ENCODE data around the gene CFH. TPM values are rescaled to one million over a fixed set of nuclear protein-coding genes. Genes with fewer than 3 reads are reported as not detected.

The CFH gene
- total and polyA plus RNA-seq, 10 of the 15 experiments (the other 5 are each of a cell fraction or from before 2014, with no cell fraction given), result 0.46 TPM; not detected in 9

DNA sequence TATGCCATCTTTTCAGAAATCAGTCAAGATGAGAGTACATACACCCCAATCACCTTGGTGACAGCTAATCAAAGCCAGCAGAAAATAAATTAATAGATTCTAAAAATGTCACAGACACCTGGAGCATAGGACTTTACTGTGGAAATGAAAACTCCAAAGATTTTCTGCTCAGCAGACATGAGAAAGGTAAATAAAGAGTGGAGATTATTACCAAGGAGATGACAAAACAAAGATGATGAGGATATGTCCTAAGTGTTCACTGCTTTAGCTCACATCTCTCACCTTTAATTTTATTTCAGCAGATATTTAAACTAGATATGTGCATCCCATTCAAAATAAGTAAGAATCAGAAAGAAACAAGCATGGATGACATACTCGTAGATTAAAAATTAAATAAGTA, 28.8 kb upstream of the CFH start (continued):
- TF ChIP-seq, protein P1, sequence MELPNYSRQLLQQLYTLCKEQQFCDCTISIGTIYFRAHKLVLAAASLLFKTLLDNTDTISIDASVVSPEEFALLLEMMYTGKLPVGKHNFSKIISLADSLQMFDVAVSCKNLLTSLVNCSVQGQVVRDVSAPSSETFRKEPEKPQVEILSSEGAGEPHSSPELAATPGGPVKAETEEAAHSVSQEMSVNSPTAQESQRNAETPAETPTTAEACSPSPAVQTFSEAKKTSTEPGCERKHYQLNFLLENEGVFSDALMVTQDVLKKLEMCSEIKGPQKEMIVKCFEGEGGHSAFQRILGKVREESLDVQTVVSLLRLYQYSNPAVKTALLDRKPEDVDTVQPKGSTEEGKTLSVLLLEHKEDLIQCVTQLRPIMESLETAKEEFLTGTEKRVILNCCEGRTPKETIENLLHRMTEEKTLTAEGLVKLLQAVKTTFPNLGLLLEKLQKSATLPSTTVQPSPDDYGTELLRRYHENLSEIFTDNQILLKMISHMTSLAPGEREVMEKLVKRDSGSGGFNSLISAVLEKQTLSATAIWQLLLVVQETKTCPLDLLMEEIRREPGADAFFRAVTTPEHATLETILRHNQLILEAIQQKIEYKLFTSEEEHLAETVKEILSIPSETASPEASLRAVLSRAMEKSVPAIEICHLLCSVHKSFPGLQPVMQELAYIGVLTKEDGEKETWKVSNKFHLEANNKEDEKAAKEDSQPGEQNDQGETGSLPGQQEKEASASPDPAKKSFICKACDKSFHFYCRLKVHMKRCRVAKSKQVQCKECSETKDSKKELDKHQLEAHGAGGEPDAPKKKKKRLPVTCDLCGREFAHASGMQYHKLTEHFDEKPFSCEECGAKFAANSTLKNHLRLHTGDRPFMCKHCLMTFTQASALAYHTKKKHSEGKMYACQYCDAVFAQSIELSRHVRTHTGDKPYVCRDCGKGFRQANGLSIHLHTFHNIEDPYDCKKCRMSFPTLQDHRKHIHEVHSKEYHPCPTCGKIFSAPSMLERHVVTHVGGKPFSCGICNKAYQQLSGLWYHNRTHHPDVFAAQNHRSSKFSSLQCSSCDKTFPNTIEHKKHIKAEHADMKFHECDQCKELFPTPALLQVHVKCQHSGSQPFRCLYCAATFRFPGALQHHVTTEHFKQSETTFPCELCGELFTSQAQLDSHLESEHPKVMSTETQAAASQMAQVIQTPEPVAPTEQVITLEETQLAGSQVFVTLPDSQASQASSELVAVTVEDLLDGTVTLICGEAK (IDR thresholded peaks at IDR 0.05; ENCODE audit: borderline replicate concordance), result no peak
- TF ChIP-seq POU2F2 (IDR thresholded peaks at IDR 0.05; ENCODE audit: borderline replicate concordance, low read depth, low read length), result no peak
- TF ChIP-seq RAD21 (IDR thresholded peaks at IDR 0.05; ENCODE audit: insufficient read depth, low read depth, low read length), result no peak
- no peak for TF ChIP-seq ZBED1 (IDR thresholded peaks at IDR 0.05; ENCODE audit: borderline replicate concordance)

DNA sequence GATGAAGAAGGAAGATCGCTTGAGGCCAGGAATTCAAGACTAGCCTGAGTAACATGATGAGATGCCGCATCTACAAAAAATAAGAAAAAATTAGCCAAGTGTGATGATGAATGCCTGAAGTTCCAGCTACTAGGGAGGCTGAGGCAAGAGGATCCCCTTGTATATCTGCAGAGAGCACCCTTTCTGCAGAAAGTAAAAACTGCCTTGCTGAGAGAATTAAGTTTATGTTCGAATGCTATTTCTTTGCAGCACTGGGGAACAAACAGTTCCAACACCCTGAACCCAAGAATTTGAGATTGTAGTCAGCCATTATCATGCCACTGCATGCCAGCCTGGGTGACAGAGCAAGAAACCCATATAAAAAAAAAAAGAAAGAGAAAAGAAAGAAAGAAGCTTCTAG, 23.0 kb upstream of the CFH start:
- Histone ChIP-seq H3K9me3 (replicated peaks; ENCODE audit: control insufficient read depth, insufficient read depth, low read length) (no peaks in the 10 kb centered on the region), H3K79me2 (ENCODE audit: control insufficient read depth, insufficient read depth, low read length) (no peaks in the 10 kb centered on the region), H3K27me3 (replicated peaks in 1 of 2; ENCODE audit: control insufficient read depth in 2 of 2, insufficient read depth in 2 of 2, low read length in 1 of 2) (no peaks in the 10 kb centered on the region), H3K4me1 (ENCODE audit: control insufficient read depth, insufficient read depth, low read length) (no peaks in the 10 kb centered on the region), H3K36me3 (ENCODE audit: control insufficient read depth in 2 of 2, insufficient read depth in 2 of 2, low read length in 1 of 2) (no peaks in the 10 kb centered on the region), H3K9ac (ENCODE audit: control insufficient read depth, insufficient read depth, low read length) (no peak overlapping the region), H3K27ac (ENCODE audit: control insufficient read depth, insufficient read depth) (no peak overlapping the region), H3K4me2 (ENCODE audit: control insufficient read depth, insufficient read depth) (no peak overlapping the region), H2AFZ (ENCODE audit: control insufficient read depth, low read depth, low read length) (no peak overlapping the region), H4K20me1 (ENCODE audit: control insufficient read depth, insufficient read depth) (no peaks in the 10 kb centered on the region), H3K4me3 (no peak overlapping the region)
- ChIA-PET POLR2A (no interaction called here), SMC1A (ENCODE audit: uncharacterized antibody, unreplicated experiment) (interaction anchor here (1.6 kb wide), 1 partner anchor 10 kb away, joined by 3 read pairs; no protein-coding TSS in a partner anchor), CTCF (interaction anchor here (0.6 kb wide), 1 partner anchor 1056 kb away, joined by 3 read pairs; no protein-coding TSS in a partner anchor), RAD21 (ENCODE audit: unreplicated experiment) (no interaction called here)
- TF ChIP-seq TCF12 (IDR thresholded peaks at IDR 0.05; ENCODE audit: low read depth, low read length) (no peak), YY1 (IDR thresholded peaks at IDR 0.05; ENCODE audit: low read depth, low read length) (no peak), IRF4 (IDR thresholded peaks at IDR 0.05; ENCODE audit: low read depth, low read length) (no peak), WRNIP1 (IDR thresholded peaks at IDR 0.05; ENCODE audit: borderline replicate concordance, low read depth, low read length) (no peak), STAT3 (IDR thresholded peaks at IDR 0.05; ENCODE audit: low read depth, low read length) (no peak), IKZF2 (IDR thresholded peaks at IDR 0.05) (no peak), ZNF217 (IDR thresholded peaks at IDR 0.05) (no peak), KDM1A (IDR thresholded peaks at IDR 0.05; ENCODE audit: borderline replicate concordance) (no peak)
- TF ChIP-seq, protein P2, sequence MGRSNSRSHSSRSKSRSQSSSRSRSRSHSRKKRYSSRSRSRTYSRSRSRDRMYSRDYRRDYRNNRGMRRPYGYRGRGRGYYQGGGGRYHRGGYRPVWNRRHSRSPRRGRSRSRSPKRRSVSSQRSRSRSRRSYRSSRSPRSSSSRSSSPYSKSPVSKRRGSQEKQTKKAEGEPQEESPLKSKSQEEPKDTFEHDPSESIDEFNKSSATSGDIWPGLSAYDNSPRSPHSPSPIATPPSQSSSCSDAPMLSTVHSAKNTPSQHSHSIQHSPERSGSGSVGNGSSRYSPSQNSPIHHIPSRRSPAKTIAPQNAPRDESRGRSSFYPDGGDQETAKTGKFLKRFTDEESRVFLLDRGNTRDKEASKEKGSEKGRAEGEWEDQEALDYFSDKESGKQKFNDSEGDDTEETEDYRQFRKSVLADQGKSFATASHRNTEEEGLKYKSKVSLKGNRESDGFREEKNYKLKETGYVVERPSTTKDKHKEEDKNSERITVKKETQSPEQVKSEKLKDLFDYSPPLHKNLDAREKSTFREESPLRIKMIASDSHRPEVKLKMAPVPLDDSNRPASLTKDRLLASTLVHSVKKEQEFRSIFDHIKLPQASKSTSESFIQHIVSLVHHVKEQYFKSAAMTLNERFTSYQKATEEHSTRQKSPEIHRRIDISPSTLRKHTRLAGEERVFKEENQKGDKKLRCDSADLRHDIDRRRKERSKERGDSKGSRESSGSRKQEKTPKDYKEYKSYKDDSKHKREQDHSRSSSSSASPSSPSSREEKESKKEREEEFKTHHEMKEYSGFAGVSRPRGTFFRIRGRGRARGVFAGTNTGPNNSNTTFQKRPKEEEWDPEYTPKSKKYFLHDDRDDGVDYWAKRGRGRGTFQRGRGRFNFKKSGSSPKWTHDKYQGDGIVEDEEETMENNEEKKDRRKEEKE (IDR thresholded peaks at IDR 0.05), result no peak
- DNase-seq (ENCODE audit: low read depth, low spot score), result no peak
- in situ Hi-C loops (cut with MboI), result no loop called here
- no peak for FAIRE-seq
- 67% methylated on average over 3 of the region's 3 CpGs for WGBS (ENCODE audit: insufficient coverage, insufficient replicate concordance, low lambda C conversion rate, missing lambda C conversion rate)
- intact Hi-C loops (cut with micrococcal nuclease; ENCODE audit: unreplicated experiment), result no loop called here
- no peak for ATAC-seq
- BruUV-seq (replicated peaks), result no TSS peak

Data from GM12878 (cell line).